PC-3 (cell line): ENCODE data around the gene TEX28. TPM values are rescaled to one million over a fixed set of nuclear protein-coding genes. Genes with fewer than 3 reads are reported as not detected.
"Not testable (repeated sequence)": the region's sequence is repeated elsewhere in the genome, so short reads cannot be mapped to it uniquely, and the experiment has no call there.

Experiments used
- ATAC-seq: fragments of 200-7000 bp; cut with Tn5 transposase; 2 replicates; pipeline ENCODE4 v1.9.1; 2020; ENCODE audit warnings: mild to moderate bottlenecking, moderate library complexity
- BruUV-seq: library from RNA; stranded (reverse); fragments of 400-500 nt; replicated peaks from 2 replicates; lab custom pipeline; 2021; lab: Mats Ljungman, UMichigan
- CTCF ChIA-PET: fragments of 300-600 bp; sonication (Branson Sonifier 250); formaldehyde crosslinking; loops from one replicate; lab custom pipeline; 2022; ENCODE audit warnings: antibody characterized with exemption; lab: Charles Lee
- POLR2A ChIA-PET: fragments of 300-600 bp; sonication (Branson Sonifier 250); formaldehyde crosslinking; loops from one replicate; lab custom pipeline; 2022; ENCODE audit warnings: antibody characterized with exemption; ENCODE audit not compliant: unreplicated experiment; lab: Charles Lee
- DNase-seq: peaks from one replicate; pipeline ENCODE4 v3.0.0-alpha.2; 2015
- H2AFZ ChIP-seq: fragments of 300-600 bp; sonication (generic); 2 replicates; pipeline ENCODE4 v1.6.0; 2016; ENCODE audit warnings: antibody characterized with exemption, low read length
- H3F3A ChIP-seq: fragments of 300-600 bp; sonication (generic); one replicate; pipeline ENCODE4 v1.6.0; 2017; ENCODE audit warnings: antibody characterized with exemption, low read length, control low read depth, mild to moderate bottlenecking; ENCODE audit not compliant: unreplicated experiment
- H3K27ac ChIP-seq: fragments of 300-600 bp; sonication (generic); 2 replicates; pipeline ENCODE4 v1.5.1; 2016; ENCODE audit warnings: mild to moderate bottlenecking, low read length
- H3K27me3 ChIP-seq: fragments of 300-600 bp; sonication (generic); 2 replicates; pipeline ENCODE4 v1.6.1; 2016; ENCODE audit warnings: low read length, mixed read lengths
- H3K36me3 ChIP-seq: fragments of 300-600 bp; sonication (generic); 2 replicates; pipeline ENCODE4 v1.6.1; 2016; ENCODE audit warnings: low read depth, mixed run types, low read length, mixed read lengths
- H3K4me1 ChIP-seq: fragments of 300-600 bp; sonication (generic); 2 replicates; pipeline ENCODE4 v1.5.1; 2016; ENCODE audit warnings: low read length; ENCODE audit not compliant: insufficient read depth
- H3K4me2 ChIP-seq: fragments of 300-600 bp; sonication (generic); 2 replicates; pipeline ENCODE4 v1.6.0; 2016; ENCODE audit warnings: low read length
- H3K4me3 ChIP-seq: fragments of 300-600 bp; sonication (generic); 2 replicates; pipeline ENCODE4 v1.5.1; 2016; ENCODE audit warnings: mild to moderate bottlenecking, low read length, mixed read lengths
- H3K79me2 ChIP-seq: fragments of 300-600 bp; sonication (generic); 2 replicates; pipeline ENCODE4 v1.6.1; 2017; ENCODE audit warnings: low read length, mixed read lengths
- H3K9ac ChIP-seq: fragments of 300-600 bp; sonication (generic); 2 replicates; pipeline ENCODE4 v1.6.0; 2016; ENCODE audit warnings: mild to moderate bottlenecking, low read length
- H3K9me2 ChIP-seq: fragments of 300-600 bp; sonication (generic); replicated peaks from 2 replicates; pipeline ENCODE4 v1.6.1; 2016; ENCODE audit warnings: mixed run types, low read length, mixed read lengths
- H3K9me3 ChIP-seq: fragments of 300-600 bp; sonication (generic); 2 replicates; pipeline ENCODE4 v1.6.1; 2016; ENCODE audit warnings: low read length, mixed read lengths
- H4K20me1 ChIP-seq: fragments of 300-600 bp; sonication (generic); 2 replicates; pipeline ENCODE4 v1.6.1; 2016; ENCODE audit warnings: low read length, mixed read lengths
- EZH2 ChIP-seq: fragments of 300-600 bp; sonication (generic); IDR thresholded peaks from one replicate; pipeline ENCODE4 v1.6.1; 2017; ENCODE audit warnings: antibody characterized with exemption, mild to moderate bottlenecking, low read length; ENCODE audit not compliant: unreplicated experiment
- EZH2phosphoT487 ChIP-seq: fragments of 300-600 bp; sonication (generic); IDR thresholded peaks from 2 replicates; pipeline ENCODE4 v1.6.1; 2018; ENCODE audit warnings: mild to moderate bottlenecking, antibody characterized with exemption, low read length, borderline replicate concordance
- intact Hi-C: fragments of 100-400 bp; cut with micrococcal nuclease; formaldehyde crosslinking; loops from 2 replicates; pipeline ENCODE4 v1.9.0; 2023
- total RNA-seq: library from RNA; depleted of rRNA; stranded (reverse); fragments of >200 nt; gene quantifications from 2 replicates; pipeline ENCODE4 v1.2.3, GENCODE V29; 2014
- TF ChIP-seq, protein P1 (sequence below): fragments of 300-600 bp; sonication (generic); conservative IDR thresholded peaks from 2 replicates; pipeline ENCODE4 v1.5.1; 2017; ENCODE audit warnings: antibody characterized with exemption, low read depth, mild to moderate bottlenecking, low read length

TEX28 gene
- total RNA-seq, 1 experiment from 2014 or later: 0.11 TPM

DNA sequence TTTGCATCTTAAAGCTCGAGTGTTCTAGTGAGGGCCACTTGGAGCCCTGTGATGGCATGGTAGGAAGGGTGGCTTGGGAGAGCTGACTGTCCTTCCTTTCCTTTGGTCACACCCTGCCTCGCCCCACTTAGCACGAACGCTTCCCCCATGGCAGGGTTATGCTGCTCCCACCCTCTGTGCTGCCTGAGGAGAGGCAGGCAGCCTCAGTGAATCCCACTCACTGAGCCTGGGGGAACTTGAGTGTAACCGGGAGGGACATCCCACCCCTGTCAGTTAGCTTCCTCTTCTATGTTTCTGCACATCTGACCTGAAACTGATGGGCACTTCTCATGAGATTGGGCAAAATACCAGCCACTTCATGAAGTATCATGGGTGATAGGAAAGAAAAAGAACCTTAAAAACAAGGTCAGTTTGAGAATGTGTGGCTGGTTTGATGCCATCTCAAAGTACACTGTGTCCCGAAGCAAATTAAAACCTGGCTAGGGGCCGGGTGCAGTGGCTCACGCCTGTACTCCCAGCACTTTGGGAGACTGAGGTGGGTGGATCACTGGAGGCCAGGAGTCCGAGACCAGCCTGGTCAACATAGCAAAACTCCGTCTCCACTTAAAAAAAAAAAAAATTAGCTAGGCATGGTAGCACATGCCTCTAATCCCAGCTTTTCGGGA, 10.7 kb upstream of the TEX28 start:
- Histone ChIP-seq H3K4me1 (no peaks in the 10 kb centered on the region), H3K4me2 (no peak overlapping the region), H3F3A (no peaks in the 10 kb centered on the region), H3K27ac (no peak overlapping the region), H3K9me3 (no peaks in the 10 kb centered on the region), H3K9ac (no peak overlapping the region), H3K9me2 (no peaks in the 10 kb centered on the region), H3K36me3 (no peaks in the 10 kb centered on the region), H3K79me2 (no peaks in the 10 kb centered on the region), H3K27me3 (no peaks in the 10 kb centered on the region), H2AFZ (no peak overlapping the region), H3K4me3 (no peak overlapping the region), H4K20me1 (no peaks in the 10 kb centered on the region)
- TF ChIP-seq EZH2phosphoT487 (no peak), EZH2 (no peak)
- TF ChIP-seq, protein P1, sequence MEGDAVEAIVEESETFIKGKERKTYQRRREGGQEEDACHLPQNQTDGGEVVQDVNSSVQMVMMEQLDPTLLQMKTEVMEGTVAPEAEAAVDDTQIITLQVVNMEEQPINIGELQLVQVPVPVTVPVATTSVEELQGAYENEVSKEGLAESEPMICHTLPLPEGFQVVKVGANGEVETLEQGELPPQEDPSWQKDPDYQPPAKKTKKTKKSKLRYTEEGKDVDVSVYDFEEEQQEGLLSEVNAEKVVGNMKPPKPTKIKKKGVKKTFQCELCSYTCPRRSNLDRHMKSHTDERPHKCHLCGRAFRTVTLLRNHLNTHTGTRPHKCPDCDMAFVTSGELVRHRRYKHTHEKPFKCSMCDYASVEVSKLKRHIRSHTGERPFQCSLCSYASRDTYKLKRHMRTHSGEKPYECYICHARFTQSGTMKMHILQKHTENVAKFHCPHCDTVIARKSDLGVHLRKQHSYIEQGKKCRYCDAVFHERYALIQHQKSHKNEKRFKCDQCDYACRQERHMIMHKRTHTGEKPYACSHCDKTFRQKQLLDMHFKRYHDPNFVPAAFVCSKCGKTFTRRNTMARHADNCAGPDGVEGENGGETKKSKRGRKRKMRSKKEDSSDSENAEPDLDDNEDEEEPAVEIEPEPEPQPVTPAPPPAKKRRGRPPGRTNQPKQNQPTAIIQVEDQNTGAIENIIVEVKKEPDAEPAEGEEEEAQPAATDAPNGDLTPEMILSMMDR: no peak
- DNase-seq: no peak
- BruUV-seq: no TSS peak
- CTCF ChIA-PET: no interaction called here
- POLR2A ChIA-PET: no interaction called here
- intact Hi-C loops: no loop called here
- ATAC-seq: no peak

DNA sequence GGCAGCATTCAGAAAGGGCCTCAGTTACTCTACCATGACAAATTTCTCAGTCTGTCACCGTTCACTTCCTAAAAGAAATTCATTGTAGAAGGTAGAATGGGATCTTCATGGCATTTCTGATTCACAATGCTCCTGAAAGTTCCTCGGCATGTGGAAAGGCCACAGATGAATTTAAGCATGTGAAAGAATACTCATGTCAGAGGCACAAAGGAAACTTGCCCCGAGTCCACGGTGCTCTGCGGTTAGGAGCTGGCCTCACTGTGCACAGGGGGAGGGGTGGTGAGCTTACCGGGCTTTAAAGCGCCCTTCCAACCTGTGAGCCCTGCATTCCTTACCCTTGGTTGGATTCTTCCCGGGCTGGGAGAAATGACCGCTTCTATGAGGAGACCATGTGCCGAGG, 9.9 kb upstream of the TEX28 start:
- CTCF ChIA-PET: no interaction called here
- Histone ChIP-seq H3K4me2 (no peak overlapping the region), H3K27ac (no peak overlapping the region), H3K9me3 (no peaks in the 10 kb centered on the region), H3K9ac (no peak overlapping the region), H3F3A (no peaks in the 10 kb centered on the region), H3K4me1 (no peaks in the 10 kb centered on the region), H4K20me1 (no peaks in the 10 kb centered on the region), H3K4me3 (no peak overlapping the region), H3K9me2 (no peaks in the 10 kb centered on the region), H3K79me2 (no peaks in the 10 kb centered on the region), H3K36me3 (no peaks in the 10 kb centered on the region), H2AFZ (no peak overlapping the region), H3K27me3 (no peaks in the 10 kb centered on the region)
- TF ChIP-seq EZH2phosphoT487: no peak
- BruUV-seq: no TSS peak
- intact Hi-C loops: no loop called here
- ATAC-seq (no peak), DNase-seq (no peak)
- POLR2A ChIA-PET: no interaction called here

DNA sequence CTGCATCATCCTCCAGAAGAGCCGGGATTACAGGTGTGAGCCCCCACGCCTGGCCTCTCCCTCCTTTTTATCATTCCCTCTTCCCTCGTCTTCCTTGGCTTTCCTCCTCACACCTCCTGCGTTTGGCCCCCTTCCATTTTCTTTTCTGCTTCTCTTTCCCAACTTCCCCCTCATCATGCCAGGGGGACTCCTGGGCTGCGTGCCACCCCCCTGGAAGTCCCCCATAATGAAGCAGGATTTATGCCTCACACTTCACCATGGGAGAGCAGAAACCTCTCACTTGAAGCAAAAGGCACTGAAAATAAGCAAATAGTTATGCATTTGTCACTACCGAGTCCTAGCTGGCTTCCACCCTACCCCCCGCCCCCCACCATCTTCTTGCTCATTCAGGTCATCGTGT, 8.6 kb upstream of the TEX28 start:
- TF ChIP-seq, protein P1: no peak
- TF ChIP-seq EZH2 (no peak), EZH2phosphoT487 (no peak)
- H3K36me3 ChIP-seq: no peaks in the 10 kb centered on the region
- CTCF ChIA-PET: no interaction called here
- no peaks in the 10 kb centered on the region for H3F3A ChIP-seq
- no peaks in the 10 kb centered on the region for H3K79me2 ChIP-seq
- POLR2A ChIA-PET: no interaction called here
- H3K27ac ChIP-seq: no peak overlapping the region
- no peak overlapping the region for H3K4me2 ChIP-seq
- H3K9ac ChIP-seq: no peak overlapping the region
- H3K9me3 ChIP-seq: no peaks in the 10 kb centered on the region
- H3K4me3 ChIP-seq: no peak overlapping the region
- no TSS peak for BruUV-seq
- DNase-seq: no peak
- no peaks in the 10 kb centered on the region for H3K27me3 ChIP-seq
- H2AFZ ChIP-seq: no peak overlapping the region
- no peaks in the 10 kb centered on the region for H4K20me1 ChIP-seq
- no peak for ATAC-seq
- intact Hi-C loops: no loop called here
- H3K9me2 ChIP-seq: no peaks in the 10 kb centered on the region
- H3K4me1 ChIP-seq: no peaks in the 10 kb centered on the region

DNA sequence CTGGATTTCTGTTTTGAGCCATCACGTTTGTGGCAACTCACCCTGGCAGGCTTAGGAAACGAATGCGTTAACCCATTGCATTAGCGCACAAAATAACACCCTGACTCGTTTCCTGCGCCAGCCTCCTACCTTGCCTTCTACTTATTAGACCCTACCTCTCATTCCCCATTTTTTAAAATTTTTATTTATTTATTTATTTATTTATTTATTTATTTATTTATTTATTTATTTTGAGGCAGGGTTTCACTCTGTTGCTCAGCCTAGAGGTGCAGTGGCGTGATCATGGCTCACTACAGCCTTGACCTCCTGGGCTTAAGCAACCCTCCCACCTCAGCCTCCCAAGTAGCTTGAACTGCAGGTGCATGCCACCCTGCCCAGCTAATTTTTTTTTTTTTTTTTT, 8.1 kb upstream of the TEX28 start:
- H3K9me3 ChIP-seq, BruUV-seq, H3K9ac ChIP-seq, H3K79me2 ChIP-seq, ATAC-seq, H3F3A ChIP-seq, intact Hi-C loops, H3K27me3 ChIP-seq, H2AFZ ChIP-seq, POLR2A ChIA-PET, H3K4me2 ChIP-seq, H4K20me1 ChIP-seq, H3K36me3 ChIP-seq, H3K4me1 ChIP-seq, H3K4me3 ChIP-seq, H3K27ac ChIP-seq, H3K9me2 ChIP-seq, DNase-seq: not testable (repeated sequence)
- CTCF ChIA-PET: interaction anchor here (0.6 kb wide), 1 partner anchor 205 kb away, joined by 9 read pairs; no protein-coding TSS in a partner anchor
